ELR (cell line): ENCODE results near the gene ACTRT2.

Experiments used
- DNase-seq: peaks from one replicate; pipeline ENCODE4 v3.0.0-alpha.2; 2015; ENCODE audit warnings: low read depth

The ACTRT2 gene

DNA sequence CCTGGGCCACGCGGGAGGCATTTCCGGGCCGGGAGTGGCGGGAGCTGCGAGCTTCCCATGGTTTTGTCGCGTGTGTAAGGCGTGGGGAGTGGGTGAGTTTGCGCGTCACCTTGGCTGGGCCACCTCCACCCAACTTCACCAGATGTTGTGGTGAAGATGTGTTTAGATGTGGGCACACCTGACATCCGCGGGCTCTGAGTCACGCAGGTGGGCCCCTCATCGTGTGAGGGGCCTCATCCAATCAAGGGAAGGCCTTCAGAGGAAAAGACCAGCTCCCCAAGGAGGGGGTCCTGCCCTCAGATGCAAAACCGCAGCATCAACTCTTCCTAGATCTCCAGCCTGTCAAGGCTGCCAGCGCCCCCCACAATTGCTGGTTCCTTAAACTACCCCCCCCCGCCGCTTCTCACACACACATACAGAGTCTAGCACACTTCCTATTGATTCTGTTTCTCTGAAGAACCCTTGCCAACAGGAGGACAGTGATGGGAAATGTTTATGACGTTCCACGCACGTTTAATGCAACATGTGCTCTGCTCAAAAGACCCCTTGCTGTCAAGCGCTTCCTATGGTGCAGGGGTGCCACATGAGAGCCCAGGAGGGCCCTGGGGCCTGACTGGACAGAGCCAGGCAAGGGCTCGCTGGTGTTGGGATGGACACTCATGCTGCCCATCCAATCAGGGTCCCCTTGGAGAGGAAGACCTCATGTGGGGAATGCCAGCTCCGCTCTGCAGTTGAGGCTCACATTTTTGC, 11.9 kb downstream of the ACTRT2 start:
- no peak for DNase-seq

DNA sequence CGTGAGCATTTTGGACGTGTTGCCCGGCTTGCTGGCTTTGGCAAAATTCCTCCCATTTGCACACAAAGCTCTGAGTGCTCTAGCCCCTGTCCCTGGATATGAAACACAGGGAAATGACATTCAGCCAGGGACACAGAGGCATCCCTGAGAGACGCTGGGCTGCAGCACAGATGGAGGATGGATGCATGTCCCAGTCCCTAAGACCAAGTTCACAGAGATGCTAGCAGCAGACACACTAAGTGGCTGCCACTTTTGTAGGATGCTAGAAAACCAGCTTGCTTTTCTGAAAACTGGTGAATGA, 12.5 kb downstream of the ACTRT2 start:
- no peak for DNase-seq

DNA sequence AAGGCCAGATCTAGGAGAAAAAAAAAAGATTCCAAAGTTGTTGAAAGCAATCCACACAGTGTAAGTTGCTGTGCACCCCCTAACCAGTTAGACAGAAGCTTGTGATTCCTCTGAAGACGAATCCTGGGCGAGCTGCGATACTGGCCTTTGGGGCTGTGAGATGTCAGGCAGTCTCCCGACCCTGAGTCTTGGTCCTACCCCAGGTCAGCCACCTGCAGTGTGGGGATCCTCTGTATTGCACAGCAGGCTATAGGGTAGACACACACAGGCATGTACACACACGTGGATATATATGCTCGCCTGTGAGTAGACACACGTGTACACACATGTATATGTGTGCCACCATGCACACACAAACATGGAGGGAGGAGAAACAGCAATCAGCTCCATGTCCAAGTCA, 12.9 kb downstream of the ACTRT2 start:
- no peak for DNase-seq

GRCh38 chr1:3034728-3035562, 13.7 kb downstream of the ACTRT2 start:
- DNase-seq: no peak

DNA sequence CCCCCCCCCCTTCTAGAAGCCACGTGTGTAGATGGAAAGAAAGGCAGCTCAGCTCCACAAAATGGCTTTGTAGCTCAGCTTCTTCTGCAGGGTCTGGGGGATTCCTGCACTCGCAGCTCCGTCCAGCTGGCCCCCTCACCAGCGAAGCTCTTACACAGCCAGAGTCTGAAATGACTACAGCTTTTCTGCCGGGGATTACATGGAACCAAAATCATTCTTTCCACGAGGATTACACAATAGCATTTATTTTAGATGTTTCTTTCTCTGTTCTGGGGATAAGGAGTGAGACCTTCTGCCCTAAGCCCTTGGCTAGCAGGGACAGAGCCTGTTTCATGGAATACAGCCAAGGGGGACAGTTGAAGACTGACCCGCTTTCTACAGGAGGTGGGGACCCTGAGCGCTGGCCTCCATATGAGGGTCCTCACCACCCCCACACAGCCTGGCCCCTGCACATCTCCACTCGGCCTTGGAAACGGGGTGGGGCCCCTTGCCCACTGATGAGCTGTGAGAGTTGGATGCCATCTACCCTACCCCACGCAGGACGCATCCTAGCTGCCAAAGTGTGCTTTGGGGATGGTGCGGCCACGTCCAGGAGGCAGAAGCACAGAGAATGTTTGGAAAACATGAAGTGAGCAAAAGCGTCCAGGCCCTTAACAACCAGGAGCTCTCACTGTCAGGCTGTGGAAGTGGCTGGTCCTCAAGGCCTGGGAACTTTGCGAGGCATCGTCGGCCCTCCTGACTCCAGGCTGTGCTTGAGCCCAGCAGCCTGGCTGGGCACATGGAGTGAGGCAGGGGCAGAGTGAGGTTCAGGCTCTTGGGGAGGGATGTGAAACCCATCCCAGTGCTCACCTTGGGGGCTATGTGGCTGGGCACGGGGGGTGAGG, 14.5 kb downstream of the ACTRT2 start:
- DNase-seq: no peak

GRCh38 chr1:3036447-3037280, 15.4 kb downstream of the ACTRT2 start:
- DNase-seq: no peak

GRCh38 chr1:3037281-3038040, 16.2 kb downstream of the ACTRT2 start:
- DNase-seq: no peak

- DNase-seq: no peak
These were observed 16.9 kb downstream of the ACTRT2 start for GRCh38 chr1:3038113-3038551.

DNA sequence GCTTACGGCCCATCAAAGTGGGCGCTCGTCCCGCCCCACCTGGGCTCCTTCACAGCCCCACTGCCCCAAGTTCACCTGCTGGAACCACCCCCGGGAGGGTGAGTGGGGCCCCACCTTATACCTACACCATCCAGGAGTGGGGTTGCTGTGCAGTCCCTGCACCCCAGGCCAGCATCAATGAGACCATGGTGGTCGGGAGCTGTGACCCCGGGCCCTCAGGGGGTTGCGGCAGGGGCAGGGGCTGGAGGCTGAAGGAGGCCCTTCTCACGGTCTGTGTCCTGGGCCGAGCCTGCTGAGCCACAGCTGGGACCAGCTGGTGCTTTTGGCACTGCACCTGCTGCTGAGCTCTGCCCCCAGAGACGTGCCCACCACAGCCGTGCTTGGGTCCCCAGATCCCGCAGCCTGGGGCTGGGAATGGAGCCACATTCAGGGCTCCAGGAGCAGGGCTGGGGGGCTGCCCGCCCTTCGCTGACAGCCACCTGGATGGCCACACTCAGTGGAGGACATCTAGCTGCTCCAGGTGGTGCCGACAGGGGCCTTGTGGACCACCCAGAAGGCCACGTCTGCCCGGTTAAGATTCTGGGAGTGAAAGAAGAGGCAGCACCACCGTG, 17.4 kb downstream of the ACTRT2 start:
- DNase-seq: no peak

- DNase-seq: no peak
These were observed 18.7 kb downstream of the ACTRT2 start for GRCh38 chr1:3040004-3040403.

- DNase-seq: no peak
These were observed 21.2 kb downstream of the ACTRT2 start for GRCh38 chr1:3042481-3042880.

DNA sequence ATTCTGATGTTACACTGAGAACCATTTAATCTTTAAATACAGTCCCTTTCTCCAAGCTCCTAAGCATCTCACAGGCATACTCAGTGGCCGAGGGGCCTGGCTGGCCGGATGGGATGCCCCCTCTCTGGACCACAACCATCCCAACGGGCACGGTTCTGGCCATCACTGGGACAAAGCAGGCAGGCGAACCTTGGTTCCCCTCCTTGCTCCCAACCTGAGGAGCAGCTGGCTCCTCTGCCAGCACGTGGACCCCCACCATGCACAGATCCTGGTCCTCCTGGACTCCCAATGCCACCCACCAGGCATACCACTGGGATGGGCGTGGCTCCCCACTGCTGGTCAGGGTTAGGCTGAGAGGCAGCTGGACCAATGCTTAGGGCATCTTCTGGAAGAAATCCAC, 27.9 kb downstream of the ACTRT2 start:
- DNase-seq: no peak

DNA sequence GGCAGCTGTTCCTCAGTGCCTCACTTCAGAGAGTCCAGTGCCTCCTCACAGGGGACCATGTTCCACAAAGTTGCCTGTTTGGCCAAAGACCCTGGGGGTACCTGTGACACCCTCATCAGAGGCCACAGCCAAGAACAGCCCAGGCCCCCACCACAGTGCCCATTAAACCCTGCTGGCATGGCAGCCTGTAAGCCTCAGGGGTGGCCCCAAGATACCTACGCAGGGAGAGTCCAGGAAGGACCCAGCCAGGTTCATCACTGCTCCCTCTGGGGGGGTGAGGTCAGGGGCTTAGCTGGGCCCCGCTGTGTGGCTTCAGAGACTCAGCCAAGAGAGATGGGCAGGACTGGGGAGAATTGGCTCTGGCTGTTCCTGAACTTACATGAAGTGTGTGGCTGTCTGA, 28.6 kb downstream of the ACTRT2 start:
- DNase-seq: no peak

GRCh38 chr1:3050603-3051002, 29.3 kb downstream of the ACTRT2 start:
- DNase-seq: no peak

DNA sequence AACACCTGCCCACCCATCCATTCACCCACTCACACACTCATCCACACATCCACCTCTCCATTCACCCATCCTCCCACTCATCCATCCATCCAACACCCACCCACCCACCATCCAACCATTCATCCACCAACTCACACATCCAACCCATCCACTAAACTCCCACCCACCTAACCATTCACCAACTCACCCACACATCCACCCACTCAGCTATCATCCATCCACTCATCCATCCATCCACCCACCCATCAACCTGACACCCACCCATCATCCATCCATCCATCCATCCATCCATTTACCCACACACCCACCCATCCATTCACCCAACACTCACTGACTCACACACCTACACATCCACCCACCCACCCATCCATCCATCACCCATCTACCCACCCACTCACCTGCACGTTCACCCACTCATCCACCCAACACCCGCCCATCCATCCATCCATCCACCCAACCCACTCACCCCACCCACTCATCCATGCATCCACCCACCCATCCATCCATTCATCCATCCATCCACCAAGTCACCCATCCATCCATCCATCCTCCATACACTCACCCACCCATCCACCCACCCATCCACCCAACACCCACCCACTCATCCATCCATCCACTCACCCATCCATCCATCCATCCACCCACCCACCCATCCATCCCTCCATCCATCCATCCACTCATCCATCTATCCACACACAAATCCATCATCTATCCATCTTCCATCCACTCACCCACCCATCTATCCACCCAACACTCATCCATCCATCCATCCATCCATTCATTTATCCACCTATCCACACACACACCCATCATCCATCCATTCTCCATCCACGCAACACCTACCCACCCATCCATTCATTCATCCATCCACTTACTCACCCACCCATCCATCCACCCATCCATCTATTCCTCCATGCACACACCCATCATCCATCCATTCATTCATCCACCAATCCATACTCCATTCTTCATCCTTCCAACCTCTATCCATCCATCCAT, 30.3 kb downstream of the ACTRT2 start:
- DNase-seq: no peak

DNA sequence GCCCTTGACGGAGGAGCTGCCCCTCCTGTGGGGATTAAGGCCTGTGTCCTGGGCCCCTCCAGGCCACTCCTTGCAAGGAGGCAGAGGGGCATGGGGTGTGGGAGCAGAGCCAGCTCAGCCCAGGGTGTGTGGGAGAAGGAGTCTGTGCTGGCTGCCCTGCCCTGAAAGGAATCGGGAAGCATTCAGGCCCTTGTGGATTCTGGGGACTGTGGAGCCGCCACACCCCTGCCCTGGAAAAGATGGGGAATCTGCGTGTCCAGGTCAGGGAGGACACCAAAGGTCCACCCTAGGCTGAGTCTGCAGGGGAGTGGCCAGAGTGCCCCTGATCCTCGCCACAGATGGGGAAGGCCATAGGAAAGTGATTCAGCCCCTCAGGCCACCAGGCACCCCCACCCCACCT, 31.2 kb downstream of the ACTRT2 start:
- no peak for DNase-seq

DNA sequence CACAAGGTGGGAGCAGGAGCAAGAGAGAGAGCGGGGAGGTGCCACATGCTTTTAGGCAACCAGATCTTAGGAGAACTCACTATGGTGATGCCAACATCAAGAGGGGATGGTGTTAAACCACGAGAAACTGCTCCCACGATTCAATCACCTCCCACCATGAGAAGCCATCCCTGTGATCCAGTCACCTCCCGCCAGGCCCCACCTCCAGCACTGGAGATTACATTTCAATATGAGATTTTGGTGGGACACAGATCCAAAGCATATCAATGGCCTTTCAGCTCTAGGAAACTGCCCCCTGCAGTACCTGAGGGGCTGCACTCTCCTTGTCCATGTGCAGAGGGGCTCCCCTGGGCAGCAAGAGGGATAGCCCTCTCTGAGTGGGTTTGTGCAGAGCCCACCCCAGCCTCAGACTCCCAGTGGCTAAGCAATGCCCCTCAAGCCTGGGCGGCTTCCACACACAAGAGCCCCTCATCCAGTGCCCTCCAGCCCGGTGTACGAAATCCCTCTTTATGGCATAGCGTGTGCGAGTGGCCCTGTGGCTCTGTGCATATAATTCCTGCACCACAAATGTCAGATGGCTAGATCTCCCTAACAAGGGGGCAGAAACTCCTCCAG, 32.2 kb downstream of the ACTRT2 start:
- DNase-seq: no peak

GRCh38 chr1:3053986-3054385, 32.7 kb downstream of the ACTRT2 start:
- no peak for DNase-seq

DNA sequence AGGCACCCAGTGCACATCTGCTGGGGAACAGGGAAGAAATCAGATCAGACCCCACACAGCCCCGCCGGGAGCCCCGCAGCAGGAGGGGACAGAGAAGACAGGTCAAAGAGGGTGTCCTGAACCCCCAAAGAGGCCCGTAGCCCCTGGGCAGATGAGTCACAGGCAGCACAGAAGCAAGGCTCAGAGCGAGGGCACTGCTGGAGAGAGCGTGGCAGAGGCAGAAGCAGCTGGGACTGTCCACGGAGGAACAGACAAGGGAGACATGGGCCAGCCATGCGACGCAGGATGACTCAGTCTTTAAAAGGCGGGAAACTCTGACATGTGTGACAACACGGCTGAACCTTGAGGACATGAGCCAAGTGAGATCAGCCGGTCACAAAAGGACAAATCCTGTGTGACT, 33.2 kb downstream of the ACTRT2 start:
- no peak for DNase-seq
